ENCODE results near the gene MUC5B.
"Not testable (repeated sequence)": the region's sequence is repeated elsewhere in the genome, so short reads cannot be mapped to it uniquely, and the experiment has no call there.

Gene MUC5B

GRCh38 chr11:1181420-1181819 is 41.4 kb upstream of the MUC5B start:
- TF ChIP-seq CTCF (IDR thresholded peaks at IDR 0.05; ENCODE audit: control extremely low read depth, extremely low read depth, low read depth, missing control alignments), result no peak
- CTCF ChIA-PET, result no interaction called here

GRCh38 chr11:1181853-1182535 is 40.9 kb upstream of the MUC5B start:
- no peak for DNase-seq (ENCODE audit: extremely low spot score)
- CTCF ChIA-PET, result no interaction called here
- POLR2A ChIA-PET, result no interaction called here
- TF ChIP-seq CTCF (IDR thresholded peaks at IDR 0.05; ENCODE audit: control extremely low read depth, extremely low read depth, low read depth, missing control alignments), result no peak

More at GRCh38 chr11:1181420-1181819, 41.4 kb upstream of the MUC5B start:
- POLR2A ChIA-PET, result no interaction called here
- no peak for DNase-seq (ENCODE audit: extremely low spot score)

GRCh38 chr11:1184139-1184538 is 38.7 kb upstream of the MUC5B start:
- DNase-seq (ENCODE audit: extremely low spot score); CTCF ChIA-PET; POLR2A ChIA-PET: not testable (repeated sequence)

- DNase-seq (ENCODE audit: extremely low spot score); CTCF ChIA-PET; POLR2A ChIA-PET: not testable (repeated sequence)
Measured at GRCh38 chr11:1188451-1189130, 34.3 kb upstream of the MUC5B start.

GRCh38 chr11:1189816-1190215 is 33.0 kb upstream of the MUC5B start:
- POLR2A ChIA-PET; CTCF ChIA-PET; DNase-seq (ENCODE audit: extremely low spot score): not testable (repeated sequence)

- CTCF ChIA-PET; DNase-seq (ENCODE audit: extremely low spot score); POLR2A ChIA-PET: not testable (repeated sequence)
Measured at GRCh38 chr11:1191786-1192470, 30.9 kb upstream of the MUC5B start.

- DNase-seq (ENCODE audit: extremely low spot score), result no peak
- CTCF ChIA-PET, result no interaction called here
- no peak for TF ChIP-seq CTCF (IDR thresholded peaks at IDR 0.05; ENCODE audit: control extremely low read depth, extremely low read depth, low read depth, missing control alignments)
- POLR2A ChIA-PET, result no interaction called here
Measured at GRCh38 chr11:1192741-1193325, 30.0 kb upstream of the MUC5B start.

GRCh38 chr11:1193326-1194230 is 29.3 kb upstream of the MUC5B start:
- POLR2A ChIA-PET, result no interaction called here
- CTCF ChIA-PET, result no interaction called here
- no peak for DNase-seq (ENCODE audit: extremely low spot score)
- no peak for TF ChIP-seq CTCF (IDR thresholded peaks at IDR 0.05; ENCODE audit: control extremely low read depth, extremely low read depth, low read depth, missing control alignments)

All from GM10248 (cell line).